Skeletal muscle tissue (tissue), 4 donors: ENCODE measurements around the gene FAAH. TPM values are rescaled to one million over a fixed set of nuclear protein-coding genes. Genes with fewer than 3 reads are reported as not detected.

ENCODE experiments used
- H3K27ac ChIP-seq: one replicate; pipeline ENCODE4 v1.7.0; 2013; ENCODE audit warnings: mild to moderate bottlenecking, low read depth, low read length, inconsistent platforms
- H3K27me3 ChIP-seq, 3 donors: one replicate each; pipeline ENCODE4 v1.7.0; 2013; ENCODE audit warnings: low read length in 3 of 3; ENCODE audit not compliant: control insufficient read depth in 3 of 3, insufficient read depth in 3 of 3
- H3K36me3 ChIP-seq, 3 donors: one replicate each; pipeline ENCODE4 v1.7.0; 2013; ENCODE audit warnings: low read length in 3 of 3; ENCODE audit not compliant: control insufficient read depth in 3 of 3, insufficient read depth in 3 of 3
- H3K4me1 ChIP-seq, 3 donors: one replicate each; pipeline ENCODE4 v1.7.0; 2013; ENCODE audit warnings: low read length in 3 of 3, mild to moderate bottlenecking in 3 of 3; ENCODE audit not compliant: control insufficient read depth in 3 of 3, insufficient read depth in 3 of 3
- H3K4me3 ChIP-seq, 3 donors: one replicate each; pipeline ENCODE4 v1.7.0; 2013; ENCODE audit warnings: low read length in 3 of 3
- H3K9ac ChIP-seq, 3 donors: one replicate each; pipeline ENCODE4 v1.7.0; 2013; ENCODE audit warnings: low read length in 3 of 3, mild to moderate bottlenecking in 3 of 3, moderate library complexity in 2 of 3, low read depth in 1 of 3
- H3K9me3 ChIP-seq, 3 donors: one replicate each; pipeline ENCODE4 v1.7.0; 2013; ENCODE audit warnings: low read length in 3 of 3; ENCODE audit not compliant: control insufficient read depth in 3 of 3
- total RNA-seq: library from RNA; depleted of rRNA; stranded (reverse); fragments of >200 nt; gene quantifications from one replicate; pipeline ENCODE4 v1.2.3, GENCODE V29; 2014
- donor health status: Osteomylitis.

The FAAH gene
- total RNA-seq, 1 donor from 2014 or later: 13.6 TPM

DNA sequence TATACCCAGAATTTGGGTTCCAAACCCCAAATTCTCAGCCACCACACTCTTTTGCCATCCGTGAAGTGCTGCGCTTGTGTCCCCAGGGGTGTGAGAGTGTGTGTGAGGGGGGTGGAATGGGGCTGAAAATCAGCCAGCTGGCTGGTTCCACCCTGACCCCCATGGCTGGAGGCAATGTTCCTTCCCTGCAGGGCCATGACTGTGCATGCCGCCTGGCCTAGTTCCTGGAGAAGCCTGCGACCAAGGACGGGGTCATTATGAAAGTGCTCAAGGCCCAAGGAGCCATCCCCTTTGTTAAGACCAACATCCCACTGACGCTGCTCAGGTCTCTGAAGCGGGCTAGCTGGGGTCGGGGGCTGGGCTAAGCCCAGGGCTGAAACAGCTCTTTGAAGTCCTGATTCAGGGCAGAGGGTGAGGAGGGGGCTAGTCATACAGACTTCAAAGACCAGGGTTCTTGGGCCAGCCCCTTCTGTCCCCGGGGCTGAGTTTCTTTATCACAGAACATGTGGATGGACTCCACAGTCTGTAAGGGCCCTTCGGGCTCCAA is 38.7 kb downstream of the FAAH start:
- no peaks in the 10 kb centered on the region for H3K4me1 ChIP-seq
- peaks cover 4 to 6% (median 4%) of the 10 kb centered on the region in 3 donors for H3K27me3 ChIP-seq
- H3K9ac ChIP-seq: no peak overlapping the region
- no peak overlapping the region for H3K4me3 ChIP-seq
- H3K9me3 ChIP-seq: no peaks in the 10 kb centered on the region
- H3K27ac ChIP-seq: no peak overlapping the region
- H3K36me3 ChIP-seq: no peaks in the 10 kb centered on the region

DNA sequence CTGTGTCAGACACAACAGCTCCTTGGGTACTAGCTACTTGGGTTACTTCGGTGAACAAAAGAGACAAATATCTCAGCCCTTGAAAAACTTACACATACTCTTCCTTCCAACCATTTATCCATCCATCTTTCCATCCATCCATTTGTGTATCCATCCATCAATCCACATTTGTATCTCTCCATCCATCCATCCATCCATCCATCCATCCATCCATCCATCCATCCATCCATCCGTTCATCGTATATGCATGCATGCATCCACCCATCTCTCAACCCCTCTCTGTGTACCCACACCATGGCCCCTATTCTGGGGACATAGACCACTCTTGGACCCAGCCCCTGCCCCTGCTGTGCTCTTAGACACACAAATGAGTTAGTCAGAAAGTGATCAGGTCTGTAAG is 40.2 kb downstream of the FAAH start:
- H3K4me3 ChIP-seq: no peak overlapping the region
- no peaks in the 10 kb centered on the region for H3K9me3 ChIP-seq
- no peak overlapping the region for H3K9ac ChIP-seq
- peaks cover 0 to 6% (median 3%) of the 10 kb centered on the region in 3 donors for H3K27me3 ChIP-seq
- no peaks in the 10 kb centered on the region for H3K4me1 ChIP-seq
- no peaks in the 10 kb centered on the region for H3K36me3 ChIP-seq
- no peak overlapping the region for H3K27ac ChIP-seq

DNA sequence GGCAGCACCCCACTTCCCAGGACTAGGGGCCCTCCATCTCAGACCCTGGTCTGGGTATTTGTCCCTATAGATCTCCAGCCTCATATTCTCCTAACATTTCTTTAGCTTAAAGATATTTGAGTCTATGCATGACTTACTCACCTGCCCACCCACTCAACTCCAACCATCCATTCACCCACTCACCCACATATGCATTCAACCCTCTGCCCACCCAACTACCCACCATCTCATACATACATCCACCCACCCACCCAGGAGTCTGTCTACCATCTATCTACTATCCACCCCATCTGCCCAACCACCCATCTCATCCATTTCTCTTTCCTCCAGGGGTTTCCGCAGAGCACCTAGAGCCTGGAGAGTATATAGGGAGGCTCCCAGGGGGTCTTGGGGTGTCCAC is 42.7 kb downstream of the FAAH start:
- Histone ChIP-seq H3K9ac (no peak overlapping the region), H3K27me3 (peaks cover 0 to 6% (median 0%) of the 10 kb centered on the region in 3 donors), H3K4me3 (no peak overlapping the region), H3K36me3 (no peaks in the 10 kb centered on the region), H3K4me1 (no peaks in the 10 kb centered on the region), H3K27ac (no peak overlapping the region), H3K9me3 (no peaks in the 10 kb centered on the region)

DNA sequence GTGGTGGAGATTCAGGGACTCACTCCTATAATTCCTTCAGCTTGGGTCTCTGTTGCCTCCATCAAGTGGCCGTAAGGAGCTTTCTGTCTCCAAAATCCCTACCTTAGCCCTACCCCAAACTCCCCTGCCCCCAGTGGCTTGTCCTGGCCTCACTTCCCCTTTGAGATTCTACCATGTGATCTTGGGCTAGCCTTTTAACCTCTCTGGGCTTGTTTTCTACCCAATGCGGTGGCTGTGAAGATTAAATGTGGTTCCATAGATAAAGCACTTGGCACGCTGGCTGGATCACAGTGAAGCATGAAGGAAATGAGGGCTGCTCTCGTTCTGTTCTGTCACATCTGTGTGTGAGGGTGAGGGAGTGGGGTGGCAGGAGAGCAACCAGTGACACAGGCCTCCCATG is 43.6 kb downstream of the FAAH start:
- Histone ChIP-seq H3K9ac (no peak overlapping the region), H3K27ac (no peak overlapping the region), H3K9me3 (no peaks in the 10 kb centered on the region), H3K36me3 (no peaks in the 10 kb centered on the region), H3K27me3 (peaks cover 0 to 6% (median 0%) of the 10 kb centered on the region in 3 donors), H3K4me3 (no peak overlapping the region), H3K4me1 (peaks cover 0 to 6% (median 3%) of the 10 kb centered on the region in 3 donors)

DNA sequence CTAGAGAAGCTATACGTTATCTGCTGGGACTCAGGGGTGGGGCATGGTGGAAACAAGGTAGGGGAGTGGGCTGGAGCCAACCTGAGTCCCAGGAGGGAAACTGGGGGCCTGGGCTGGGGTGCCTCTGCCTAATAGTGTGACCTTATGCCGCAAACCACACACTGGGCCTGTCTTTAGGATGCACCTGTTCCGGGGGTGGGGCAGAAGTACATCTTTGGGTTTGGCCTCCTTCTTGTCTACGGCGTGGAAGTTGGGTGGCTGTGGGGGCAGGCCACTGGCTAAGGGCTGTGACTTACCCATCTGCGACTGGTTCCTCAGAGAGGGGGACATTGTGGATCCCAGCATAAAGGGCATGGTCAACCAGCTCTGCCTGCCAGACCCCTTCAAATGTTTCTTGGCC is 44.2 kb downstream of the FAAH start:
- Histone ChIP-seq H3K4me1 (peaks cover 0 to 9% (median 6%) of the 10 kb centered on the region in 3 donors), H3K9ac (no peak overlapping the region), H3K4me3 (no peak overlapping the region), H3K9me3 (no peaks in the 10 kb centered on the region), H3K27ac (no peak overlapping the region), H3K36me3 (no peaks in the 10 kb centered on the region), H3K27me3 (peaks cover 0 to 6% (median 0%) of the 10 kb centered on the region in 3 donors)

DNA sequence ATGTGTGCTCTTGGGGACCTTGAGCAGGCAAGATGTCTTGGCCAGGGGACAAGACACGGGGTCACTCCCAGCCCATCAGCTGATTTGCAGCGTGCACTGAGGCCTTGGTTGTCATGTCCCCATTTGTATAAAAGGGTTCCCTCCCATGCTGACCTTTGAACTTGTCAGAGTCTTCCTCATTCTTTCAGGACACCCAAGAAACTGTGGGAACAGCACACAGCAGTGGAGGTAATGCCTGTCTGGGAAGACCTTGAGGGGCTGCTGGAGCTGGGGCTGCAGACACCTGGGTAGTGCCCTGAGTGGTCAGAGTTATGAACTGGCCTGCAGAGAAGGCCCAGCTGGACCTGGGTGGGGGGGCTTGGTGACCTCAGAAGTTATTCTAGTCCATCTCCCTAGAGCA is 46.4 kb downstream of the FAAH start:
- H3K9ac ChIP-seq: no peak overlapping the region
- no peaks in the 10 kb centered on the region for H3K36me3 ChIP-seq
- no peaks in the 10 kb centered on the region for H3K9me3 ChIP-seq

DNA sequence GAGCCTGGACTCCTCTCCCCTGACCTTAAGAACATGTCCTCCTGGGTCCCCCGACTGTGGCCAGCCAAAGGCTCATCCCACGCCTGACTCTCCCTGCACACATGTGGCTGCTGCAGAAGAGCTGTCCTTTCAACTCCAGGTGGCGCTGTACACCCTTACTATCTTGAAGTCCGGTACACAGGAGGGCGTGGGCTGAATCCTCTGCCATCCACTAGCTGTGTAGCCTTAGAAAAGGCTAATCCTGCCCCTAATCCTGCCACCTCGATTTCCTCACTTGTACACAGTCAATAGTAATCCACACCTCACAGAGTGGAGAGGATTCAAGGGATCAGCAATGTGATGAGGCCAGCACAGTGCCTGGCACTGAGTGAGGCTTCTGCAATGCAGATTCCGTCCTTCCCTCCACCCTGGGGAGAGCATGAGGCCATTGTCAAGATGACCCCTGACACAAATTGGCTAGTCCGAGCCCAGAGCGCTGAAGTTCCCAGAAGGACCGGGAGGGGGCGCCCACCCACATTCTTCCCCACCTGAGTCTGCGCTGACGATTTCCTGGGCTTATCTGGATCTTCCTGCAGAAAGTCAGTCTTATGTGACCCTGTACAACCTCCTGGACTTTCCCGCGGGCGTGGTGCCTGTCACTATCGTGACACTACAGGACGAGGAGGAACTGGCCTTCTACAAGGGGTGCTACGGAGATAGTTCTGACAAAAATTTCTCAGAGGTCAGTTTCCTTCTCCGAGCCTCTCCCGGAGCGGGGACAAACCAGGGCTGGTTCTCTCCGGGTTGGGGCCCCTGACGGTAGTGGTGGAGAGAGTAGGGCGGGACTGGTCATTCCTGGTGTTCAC is 48.4 kb downstream of the FAAH start:
- H3K27me3 ChIP-seq: peaks cover 11 to 13% (median 12%) of the 10 kb centered on the region in 3 donors
- peaks cover 0 to 9% (median 6%) of the 10 kb centered on the region in 3 donors for H3K4me1 ChIP-seq
- peak overlapping the region in 2 of 3 donors; percentile 57 to 73 for H3K9ac ChIP-seq
- H3K36me3 ChIP-seq: no peaks in the 10 kb centered on the region
- no peak overlapping the region for H3K27ac ChIP-seq
- no peaks in the 10 kb centered on the region for H3K9me3 ChIP-seq
- peak overlapping the region; percentile 52 to 72 (median 71) for H3K4me3 ChIP-seq

More for the DNA sequence above, 46.4 kb downstream of the FAAH start:
- Histone ChIP-seq H3K27me3 (peaks cover 0 to 3% (median 0%) of the 10 kb centered on the region in 3 donors), H3K4me1 (peaks cover 0 to 9% (median 6%) of the 10 kb centered on the region in 3 donors), H3K27ac (no peak overlapping the region), H3K4me3 (no peak overlapping the region)

DNA sequence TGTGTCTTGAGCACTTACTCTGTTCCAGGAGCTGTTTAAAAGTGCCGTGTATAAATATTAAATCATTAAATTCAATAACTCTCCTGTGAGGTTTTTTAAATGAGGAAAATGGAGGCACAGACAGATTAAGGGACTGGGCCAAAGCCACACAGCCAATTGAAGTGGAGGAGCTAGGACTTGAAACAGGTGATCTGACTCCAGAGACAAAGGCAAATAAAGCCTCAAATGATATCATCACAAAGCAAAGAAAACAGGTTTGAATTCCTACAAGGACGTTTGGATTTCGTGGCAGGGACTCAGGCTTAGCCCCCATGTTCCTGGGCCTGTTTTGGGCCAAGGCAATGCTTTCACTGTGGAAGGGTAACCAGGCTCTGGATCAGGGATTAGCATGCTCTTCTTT is 50.3 kb downstream of the FAAH start:
- no peaks in the 10 kb centered on the region for H3K9me3 ChIP-seq

DNA sequence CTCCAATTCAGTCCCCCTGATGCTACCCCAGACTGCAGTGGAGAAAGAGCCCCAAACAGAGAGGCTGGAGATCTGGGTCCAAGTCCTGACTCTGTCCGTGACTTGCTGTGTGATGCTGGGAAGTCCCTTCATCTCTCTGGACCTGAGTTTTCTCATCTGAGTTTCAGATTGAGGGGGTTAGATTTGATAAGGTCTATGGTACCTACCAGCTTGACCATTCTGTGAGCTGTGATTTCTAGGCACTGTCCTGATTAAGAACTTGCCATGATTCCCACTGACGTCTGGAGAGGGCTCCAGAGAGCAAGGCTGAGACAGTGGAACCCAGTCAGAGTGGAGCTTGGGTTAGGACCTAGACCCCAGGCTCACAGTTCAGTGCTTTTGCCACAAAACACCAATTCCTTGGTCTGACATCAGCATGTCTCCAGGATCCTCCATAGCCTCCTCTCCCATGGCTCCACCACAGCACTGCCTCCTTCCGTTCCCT is 51.7 kb downstream of the FAAH start:
- Histone ChIP-seq H3K36me3 (no peaks in the 10 kb centered on the region), H3K27me3 (peaks cover 32 to 45% (median 35%) of the 10 kb centered on the region in 3 donors), H3K9me3 (no peaks in the 10 kb centered on the region)

More for the DNA sequence above, 50.3 kb downstream of the FAAH start:
- peaks cover 25 to 33% (median 27%) of the 10 kb centered on the region in 3 donors for H3K27me3 ChIP-seq
- no peak overlapping the region for H3K27ac ChIP-seq
- H3K9ac ChIP-seq: no peak overlapping the region
- peaks cover 4 to 19% (median 8%) of the 10 kb centered on the region in 3 donors for H3K4me1 ChIP-seq
- no peak overlapping the region for H3K4me3 ChIP-seq
- no peaks in the 10 kb centered on the region for H3K36me3 ChIP-seq

More for the DNA sequence above, 51.7 kb downstream of the FAAH start:
- H3K9ac ChIP-seq: no peak overlapping the region
- peaks cover 4 to 19% (median 8%) of the 10 kb centered on the region in 3 donors for H3K4me1 ChIP-seq
- no peak overlapping the region for H3K4me3 ChIP-seq
- H3K27ac ChIP-seq: no peak overlapping the region
